NCI-H460 (cell line): Measurements from ENCODE around the gene CCDC127. TPM values are rescaled to one million over a fixed set of nuclear protein-coding genes. Genes with fewer than 3 reads are reported as not detected.

ENCODE experiments used
- DNase-seq: peaks from one replicate; pipeline ENCODE4 v3.0.0-alpha.2; 2016; ENCODE audit warnings: low read depth; ENCODE audit errors: extremely low read depth
- total RNA-seq: library from RNA; depleted of rRNA; stranded (reverse); fragments of >200 nt; shearing (Covaris generic); gene quantifications from 2 replicates; pipeline ENCODE4 v1.2.3, GENCODE V29; 2014

The CCDC127 gene
- total RNA-seq, 1 experiment from 2014 or later = 4.4 TPM

DNA sequence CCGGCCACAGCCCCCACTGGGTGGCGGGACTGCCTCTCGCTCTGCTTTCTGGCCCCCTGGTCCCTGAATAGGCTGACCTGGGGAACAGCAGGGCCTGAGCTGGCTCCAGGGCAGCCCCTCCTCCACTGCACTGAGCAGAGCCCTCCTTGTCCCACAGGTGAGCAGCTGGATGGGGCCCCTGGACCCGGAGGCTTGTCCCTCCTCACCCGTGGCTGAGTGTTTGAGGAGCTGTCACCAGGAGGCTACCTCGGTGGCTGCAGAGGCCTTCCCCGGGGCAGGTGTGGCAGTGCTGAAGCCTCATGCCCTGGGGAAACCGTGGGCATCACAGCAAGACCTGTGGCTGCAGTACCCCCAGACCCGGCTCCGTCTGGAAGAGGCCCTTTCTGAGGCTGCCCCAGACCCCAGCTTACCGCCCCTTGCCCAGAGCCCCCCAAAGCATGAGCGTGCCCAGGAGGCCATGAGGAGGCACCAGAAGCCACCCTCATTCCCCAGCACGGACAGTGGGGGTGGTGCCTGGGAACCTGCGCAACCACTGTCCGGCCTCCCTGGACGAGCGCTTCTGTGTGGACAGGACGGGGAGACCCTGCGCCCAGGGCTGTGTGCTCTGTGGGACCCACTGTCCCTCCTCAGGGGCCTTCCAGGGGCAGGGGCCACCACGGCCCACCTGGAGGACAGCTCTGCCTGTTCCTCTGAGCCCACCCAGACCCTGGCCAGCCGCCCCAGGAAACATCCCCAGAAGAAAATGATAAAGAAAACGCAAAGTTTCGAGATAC lies 55.2 kb downstream of the CCDC127 start:
- DNase-seq = no peak

GRCh38 chr5:162190-162564 lies 55.8 kb downstream of the CCDC127 start:
- no peak for DNase-seq

GRCh38 chr5:161803-162110 lies 56.2 kb downstream of the CCDC127 start:
- DNase-seq = no peak

DNA sequence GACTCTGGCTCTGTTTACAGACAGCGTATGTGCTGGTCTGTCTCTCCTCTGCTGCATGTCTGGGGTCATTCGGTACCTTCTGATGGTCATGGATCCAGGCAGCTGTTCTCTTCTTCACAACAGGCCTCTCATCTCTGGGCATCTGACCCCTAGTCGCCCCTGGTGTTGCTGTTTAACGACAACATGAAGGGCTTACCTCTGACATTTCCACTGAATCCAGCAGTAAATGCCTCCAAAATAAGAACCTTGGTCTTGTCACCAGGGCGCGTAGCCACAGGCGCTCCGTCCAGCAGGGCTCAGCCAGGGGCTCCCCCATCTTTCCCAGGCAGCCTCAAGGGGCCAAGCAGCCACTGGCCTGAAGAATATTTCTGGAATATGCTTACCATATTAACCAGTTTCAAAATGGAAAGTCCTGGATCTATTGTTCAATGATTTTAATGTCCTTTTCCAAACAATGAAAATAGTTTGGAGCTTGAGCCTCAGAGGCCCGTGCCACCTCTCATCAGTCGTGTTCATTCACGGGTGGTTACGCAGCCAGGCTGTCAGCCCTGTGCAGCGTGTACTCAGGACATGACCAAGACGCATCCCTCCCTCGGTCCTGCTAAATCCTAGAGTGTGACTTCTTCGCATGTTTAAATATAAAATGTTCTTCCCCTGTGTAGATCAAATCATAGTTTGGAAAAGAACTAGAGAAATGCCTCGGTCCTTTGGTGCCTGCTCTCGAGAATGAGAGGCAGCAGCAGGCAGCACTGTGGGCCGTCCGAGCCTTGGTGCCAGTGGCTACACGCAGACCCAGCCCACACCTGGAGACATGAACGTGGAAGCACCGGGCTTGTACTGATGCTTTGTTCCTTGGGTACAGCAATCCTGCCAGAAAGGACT lies 56.8 kb downstream of the CCDC127 start:
- no peak for DNase-seq

- DNase-seq = no peak
These were observed 57.8 kb downstream of the CCDC127 start for GRCh38 chr5:160173-160510.

DNA sequence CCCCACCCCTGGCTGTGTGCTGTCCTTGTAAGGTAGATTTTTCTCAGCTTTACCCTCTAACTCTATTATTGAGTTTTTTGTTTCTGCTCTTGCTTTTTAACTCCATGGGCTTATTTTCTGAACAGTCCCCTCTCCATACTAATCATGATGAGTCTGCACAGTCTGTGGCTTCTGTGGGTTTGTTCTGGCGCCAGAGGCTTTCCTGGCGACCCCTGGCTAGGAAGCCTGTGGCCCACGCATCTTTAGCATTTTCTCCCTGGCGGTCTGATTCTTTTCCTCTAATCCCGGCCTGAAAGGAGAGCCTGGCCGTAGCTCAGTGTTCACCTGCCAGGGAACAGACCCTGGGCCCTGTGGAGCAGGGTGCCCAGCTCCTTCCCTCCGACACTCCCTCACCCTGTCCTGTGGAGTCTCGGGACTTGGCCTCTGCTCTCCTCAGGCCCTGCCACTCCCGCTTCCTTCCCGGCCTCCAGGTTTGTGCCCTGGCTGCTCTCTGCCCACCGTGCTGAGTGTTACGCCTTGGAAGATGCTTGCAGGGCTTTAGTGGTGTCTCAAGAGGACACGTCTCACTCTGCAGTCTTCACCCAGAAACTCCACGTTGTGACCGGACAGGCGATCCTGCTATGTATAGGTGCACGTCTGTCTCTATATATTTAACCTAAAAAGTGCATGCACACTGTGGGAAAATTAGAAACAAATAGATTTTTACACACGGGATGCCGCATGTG lies 58.3 kb downstream of the CCDC127 start:
- DNase-seq = no peak

DNA sequence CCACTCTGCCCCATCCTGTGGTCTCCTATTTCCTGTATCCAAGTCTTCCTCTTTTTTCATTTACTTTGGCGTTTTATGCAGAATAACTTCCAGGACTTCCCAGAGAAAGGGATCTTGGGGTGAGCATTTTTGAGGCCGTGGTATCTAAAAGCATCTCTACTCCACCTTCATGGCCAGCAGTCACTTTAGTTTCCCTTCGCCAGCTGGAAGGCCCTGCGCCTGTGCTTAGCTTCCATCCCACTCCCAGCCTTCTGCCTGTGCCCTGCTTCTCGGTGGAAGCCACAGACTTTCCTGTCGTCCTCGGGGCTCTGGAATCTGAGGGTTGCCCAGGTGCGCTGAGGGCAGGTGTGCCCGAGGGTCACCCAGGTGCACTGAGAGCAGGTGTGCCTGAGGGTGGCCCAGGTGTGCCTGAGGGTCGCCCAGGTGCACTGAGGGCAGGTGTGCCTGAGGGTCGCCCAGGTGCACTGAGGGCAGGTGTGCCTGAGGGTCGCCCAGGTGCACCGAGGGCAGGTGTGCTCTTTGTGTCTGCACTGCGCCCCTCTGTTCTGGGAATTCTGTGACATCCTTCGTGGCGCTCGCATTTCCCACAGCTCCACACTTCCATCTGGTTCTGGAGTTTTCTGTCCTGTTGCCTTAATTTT lies 59.0 kb downstream of the CCDC127 start:
- DNase-seq = no peak

GRCh38 chr5:157801-158200 lies 60.2 kb downstream of the CCDC127 start:
- no peak for DNase-seq

DNA sequence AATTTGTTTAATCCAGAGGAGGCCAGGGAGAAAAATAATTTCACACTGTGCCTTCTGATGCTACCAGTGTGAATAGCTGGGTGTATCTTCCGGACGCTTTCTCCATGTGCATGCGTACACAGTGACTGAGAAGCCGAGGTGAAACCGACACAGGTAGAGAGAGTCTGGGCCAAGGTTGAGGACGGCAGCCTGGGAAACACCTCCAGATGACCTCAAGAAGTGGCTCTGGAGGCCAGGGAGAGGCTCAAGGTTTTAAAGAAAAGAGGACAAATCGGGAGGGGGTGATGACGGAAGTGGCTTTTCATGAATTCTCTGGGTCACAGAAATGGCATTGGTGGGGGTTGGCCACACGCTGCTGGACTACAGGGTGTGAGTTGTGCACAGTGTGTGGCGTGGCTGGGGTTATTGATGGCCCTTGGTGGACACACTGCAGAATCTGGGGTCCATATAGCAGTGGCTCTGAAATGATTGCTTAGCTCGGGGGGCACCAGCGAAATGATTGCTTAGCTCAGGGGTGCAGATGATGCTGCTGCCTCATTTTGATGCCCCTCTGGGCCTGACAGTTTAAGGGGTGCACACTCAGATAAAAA lies 60.7 kb downstream of the CCDC127 start:
- no peak for DNase-seq

GRCh38 chr5:156411-157072 lies 61.4 kb downstream of the CCDC127 start:
- no peak for DNase-seq

DNA sequence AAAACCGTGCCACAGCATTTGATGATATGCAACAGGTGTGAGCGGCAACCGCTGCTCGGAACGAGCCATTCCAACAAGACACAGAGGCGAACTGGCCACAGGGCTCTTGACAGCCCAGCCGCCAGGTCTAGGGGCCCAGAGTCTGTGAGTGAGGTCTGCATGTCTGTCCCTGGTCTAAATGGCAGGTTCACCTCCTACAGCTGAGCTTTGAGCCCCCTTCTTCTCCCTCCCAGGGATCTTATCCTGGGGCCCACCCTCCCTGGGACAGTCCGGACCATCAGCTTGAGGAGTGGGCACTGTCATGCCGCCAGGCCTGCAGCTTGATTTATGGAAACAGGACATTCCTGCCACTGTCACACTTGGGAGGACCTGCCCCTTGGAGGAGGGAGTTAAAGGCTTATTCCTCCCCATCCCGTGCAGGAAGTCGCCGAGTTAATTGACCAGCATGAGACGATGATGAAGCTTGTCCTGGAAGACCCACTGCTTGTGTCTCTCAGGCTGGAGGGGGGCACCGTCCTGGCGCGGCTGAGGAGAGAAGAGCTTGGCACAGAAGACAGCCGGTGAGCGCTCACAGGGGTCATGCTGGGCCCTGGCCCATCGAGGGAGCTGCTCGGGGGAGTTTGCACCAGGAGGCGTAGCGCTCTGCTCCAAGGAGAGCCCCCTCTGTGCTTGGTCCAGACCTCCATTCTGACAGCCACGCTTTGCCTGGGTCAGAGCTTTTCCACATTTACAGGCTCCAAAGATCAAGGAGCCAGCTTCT lies 62.1 kb downstream of the CCDC127 start:
- DNase-seq = no peak

DNA sequence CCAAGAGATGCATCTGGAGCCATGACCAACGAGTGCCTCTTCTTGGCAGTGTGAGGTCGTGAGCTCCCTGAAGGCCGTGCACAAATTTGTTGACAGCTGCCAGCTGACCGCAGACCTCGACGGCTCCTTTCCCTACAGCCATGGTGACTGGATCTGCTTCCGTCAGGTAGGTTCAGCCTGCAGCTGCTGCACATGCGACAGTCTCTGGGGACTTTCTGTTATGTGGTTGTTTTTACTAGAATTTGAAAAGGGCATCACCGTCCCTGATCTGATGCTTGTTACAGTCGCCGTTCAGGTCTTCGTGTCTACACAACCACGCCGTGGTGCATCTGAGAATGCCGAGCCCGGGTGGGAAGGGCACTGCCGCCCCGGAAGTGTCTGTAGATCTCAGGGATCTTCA lies 63.1 kb downstream of the CCDC127 start:
- no peak for DNase-seq

GRCh38 chr5:154236-154635 lies 63.7 kb downstream of the CCDC127 start:
- DNase-seq = no peak

DNA sequence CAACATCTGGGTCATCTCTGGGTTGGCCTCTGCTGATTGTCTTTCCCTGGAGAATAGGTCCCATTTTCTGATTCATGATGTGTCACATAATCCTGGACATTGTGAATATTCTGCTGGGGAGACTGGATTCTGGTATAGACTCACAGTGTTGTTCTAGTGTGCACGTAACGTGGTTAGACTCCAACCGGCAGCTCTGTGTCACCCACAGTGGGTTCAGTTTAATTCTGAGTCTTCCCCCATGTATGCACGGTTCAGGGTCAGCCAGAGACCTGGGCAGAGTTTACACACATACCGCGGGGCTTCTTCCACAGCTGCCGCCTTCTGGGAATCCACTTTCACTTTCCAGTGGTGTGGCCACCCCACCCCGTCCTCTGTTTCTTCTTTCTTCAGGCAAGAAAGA lies 64.7 kb downstream of the CCDC127 start:
- DNase-seq = no peak

DNA sequence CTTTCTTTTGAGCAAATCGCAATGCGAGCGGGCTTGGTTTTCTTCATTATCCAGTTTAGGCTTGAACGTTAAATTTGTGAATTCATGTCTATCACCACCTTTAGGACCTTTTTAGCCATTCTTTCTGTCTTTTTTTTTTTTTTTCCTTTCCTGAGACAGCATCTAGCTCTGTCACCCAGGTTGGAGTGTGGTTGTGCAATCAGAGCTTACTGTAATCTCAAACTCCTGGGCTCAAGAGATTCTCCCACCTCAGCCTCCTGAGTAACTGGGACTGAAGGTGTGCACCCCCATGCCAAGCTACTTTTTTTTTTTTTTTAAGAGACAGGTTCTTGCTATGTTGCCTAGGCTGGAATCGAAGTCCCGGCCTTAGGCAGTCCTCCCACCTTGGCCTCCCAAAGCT lies 65.9 kb downstream of the CCDC127 start:
- no peak for DNase-seq

DNA sequence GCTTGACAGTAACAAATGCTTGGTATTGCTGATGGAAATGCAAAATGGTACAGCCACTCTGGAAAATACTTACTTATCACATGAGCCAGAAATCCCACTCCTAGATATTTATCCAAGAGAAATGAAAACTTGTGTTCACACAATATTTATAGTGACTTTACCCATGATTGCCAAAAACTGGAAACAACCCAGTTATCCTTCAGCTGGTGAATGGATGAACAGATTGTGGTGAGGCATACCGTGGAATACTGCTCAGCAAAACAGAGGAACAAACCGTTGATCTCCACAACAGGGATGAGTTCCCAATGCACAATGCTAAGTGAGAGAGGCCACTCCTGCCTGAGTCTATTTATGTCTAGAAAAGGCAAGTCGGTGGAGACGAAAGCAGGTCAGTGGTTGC lies 67.2 kb downstream of the CCDC127 start:
- no peak for DNase-seq

DNA sequence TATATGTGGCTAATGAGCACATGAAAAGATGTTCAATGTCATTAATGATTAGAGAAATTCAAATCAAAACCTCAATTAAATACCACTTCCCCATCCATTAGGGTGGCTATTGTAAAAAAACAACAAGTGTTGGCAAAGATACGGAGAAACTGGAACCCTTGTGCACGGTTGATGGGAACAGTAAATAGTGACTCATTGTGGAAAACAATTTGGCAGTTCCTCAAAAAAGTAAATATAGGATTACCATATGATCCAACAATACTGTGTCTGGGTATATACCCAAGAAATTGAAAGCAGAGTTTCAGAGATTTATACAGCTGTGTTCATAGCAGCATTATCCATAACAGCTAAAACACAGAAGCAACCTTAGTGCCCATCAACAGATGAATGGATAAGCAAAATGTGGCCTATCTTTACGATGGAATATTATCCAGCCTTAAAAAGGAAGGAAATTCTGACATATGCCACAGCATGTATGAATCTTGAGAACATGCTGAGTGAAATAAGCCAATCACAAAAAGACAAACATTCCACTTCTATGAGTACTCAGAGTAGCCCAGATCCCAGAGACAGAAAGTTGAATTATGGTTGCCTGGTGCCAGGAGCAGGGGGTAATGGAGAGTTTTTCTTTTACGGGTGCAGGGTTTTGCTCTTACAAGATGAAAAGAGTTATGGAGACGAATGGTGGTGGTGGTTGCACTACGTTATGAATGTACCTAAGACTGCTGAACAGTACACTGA lies 68.0 kb downstream of the CCDC127 start:
- no peak for DNase-seq

DNA sequence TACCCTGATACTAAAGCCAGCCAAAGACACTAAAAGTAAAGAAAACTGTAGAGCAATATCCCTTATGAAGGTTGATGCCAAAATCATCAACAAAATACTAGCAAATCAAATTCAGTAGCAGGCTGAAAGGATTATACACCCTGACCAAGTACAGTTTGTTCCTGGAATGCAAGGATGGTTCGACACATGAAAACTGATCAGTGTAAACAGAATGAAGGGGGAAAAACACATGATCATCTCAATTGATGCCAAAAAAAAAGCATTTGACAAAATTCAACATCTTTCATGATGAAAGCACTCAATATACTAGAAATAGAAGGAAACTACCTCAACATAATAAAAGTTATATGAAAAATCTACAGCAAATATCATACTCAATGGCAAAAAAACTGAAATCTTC lies 70.2 kb downstream of the CCDC127 start:
- no peak for DNase-seq
